ENCODE measurements around the gene PSMB5. TPM values are rescaled to one million over a fixed set of nuclear protein-coding genes. Genes with fewer than 3 reads are reported as not detected.

Gene PSMB5
- total and polyA plus RNA-seq, 2 of the 13 experiments (the other 11 are each of a cell fraction or from before 2014, with no cell fraction given) = 705 to 871 TPM

GRCh38 chr14:22978981-22979671 lies 55.6 kb downstream of the PSMB5 start (continued):
- no peak for TF ChIP-seq ZNF513 (CRISPR knock-in tag; conservative IDR thresholded peaks at IDR 0.05)
- TF ChIP-seq MAFK (conservative IDR thresholded peaks at IDR 0.05 in 1 of 2, IDR thresholded peaks at IDR 0.05 in 1 of 2; ENCODE audit: low read length in 2 of 2) = no peak
- TF ChIP-seq IRF2 (CRISPR knock-in tag; IDR thresholded peaks at IDR 0.05) = 0 out of 2 replicates have a peak, but pooled peaks have one; percentile 18
- TF ChIP-seq POLR2AphosphoS2 (IDR thresholded peaks at IDR 0.05; ENCODE audit: low read depth, low read length) = peak; percentile 9; the same call in 1 of the 2 replicates
- TF ChIP-seq YEATS2 (CRISPR knock-in tag; IDR thresholded peaks at IDR 0.05; ENCODE audit: borderline replicate concordance) = peak; percentile 33; the same call in 1 of the 2 replicates
- no peak for TF ChIP-seq KAT8 (CRISPR knock-in tag; IDR thresholded peaks at IDR 0.05)
- peak; percentile 88 for TF ChIP-seq ZNF883 (CRISPR knock-in tag; IDR thresholded peaks at IDR 0.05; ENCODE audit: not compliant biosample characterization)
- TF ChIP-seq ZNF598 (CRISPR knock-in tag; IDR thresholded peaks at IDR 0.05; ENCODE audit: borderline replicate concordance) = 0 out of 2 replicates have a peak, but pooled peaks have one; percentile 67
- TF ChIP-seq MLLT10 (CRISPR knock-in tag; IDR thresholded peaks at IDR 0.05) = no peak
- peak; percentile 84; the same call in 1 of the 2 replicates for TF ChIP-seq PCBP1 (IDR thresholded peaks at IDR 0.05; ENCODE audit: borderline replicate concordance, low read depth, low read length)
- peak; percentile 77 for TF ChIP-seq FOXO1 (CRISPR knock-in tag; IDR thresholded peaks at IDR 0.05)
- TF ChIP-seq ZNF350 (CRISPR knock-in tag; IDR thresholded peaks at IDR 0.05; ENCODE audit: borderline replicate concordance, low read depth) = no peak; the same call in none of the 2 replicates
- 0 out of 2 replicates have a peak, but pooled peaks have one; percentile 15 for TF ChIP-seq WIZ (CRISPR knock-in tag; IDR thresholded peaks at IDR 0.05)
- TF ChIP-seq SRF (IDR thresholded peaks at IDR 0.05; ENCODE audit: low read depth, low read length) = no peak
- TF ChIP-seq NFYC (CRISPR knock-in tag; IDR thresholded peaks at IDR 0.05) = 0 out of 2 replicates have a peak, but pooled peaks have one; percentile 19
- 0 out of 2 replicates have a peak, but pooled peaks have one; percentile 31 for TF ChIP-seq NR2C2 (CRISPR knock-in tag; IDR thresholded peaks at IDR 0.05; ENCODE audit: borderline replicate concordance)
- peak; percentile 35; the same call in 1 of the 2 replicates for TF ChIP-seq POLR2G (IDR thresholded peaks at IDR 0.05; ENCODE audit: low read depth, low read length)
- TF ChIP-seq RAD51 (IDR thresholded peaks at IDR 0.05; ENCODE audit: borderline replicate concordance) = no peak
- TF ChIP-seq, protein P1, sequence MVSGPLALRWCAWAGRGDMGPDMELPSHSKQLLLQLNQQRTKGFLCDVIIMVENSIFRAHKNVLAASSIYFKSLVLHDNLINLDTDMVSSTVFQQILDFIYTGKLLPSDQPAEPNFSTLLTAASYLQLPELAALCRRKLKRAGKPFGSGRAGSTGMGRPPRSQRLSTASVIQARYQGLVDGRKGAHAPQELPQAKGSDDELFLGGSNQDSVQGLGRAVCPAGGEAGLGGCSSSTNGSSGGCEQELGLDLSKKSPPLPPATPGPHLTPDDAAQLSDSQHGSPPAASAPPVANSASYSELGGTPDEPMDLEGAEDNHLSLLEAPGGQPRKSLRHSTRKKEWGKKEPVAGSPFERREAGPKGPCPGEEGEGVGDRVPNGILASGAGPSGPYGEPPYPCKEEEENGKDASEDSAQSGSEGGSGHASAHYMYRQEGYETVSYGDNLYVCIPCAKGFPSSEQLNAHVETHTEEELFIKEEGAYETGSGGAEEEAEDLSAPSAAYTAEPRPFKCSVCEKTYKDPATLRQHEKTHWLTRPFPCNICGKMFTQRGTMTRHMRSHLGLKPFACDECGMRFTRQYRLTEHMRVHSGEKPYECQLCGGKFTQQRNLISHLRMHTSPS (CRISPR knock-in tag; IDR thresholded peaks at IDR 0.05; ENCODE audit: low read depth) = no peak; the same call in 1 of the 2 replicates
- TF ChIP-seq GMEB1 (CRISPR knock-in tag; IDR thresholded peaks at IDR 0.05; ENCODE audit: borderline replicate concordance) = 0 out of 2 replicates have a peak, but pooled peaks have one; percentile 20
- TF ChIP-seq HNRNPL (IDR thresholded peaks at IDR 0.05; ENCODE audit: low read depth, low read length) = peak; percentile 90; the same call in 1 of the 2 replicates
- TF ChIP-seq, protein P2, sequence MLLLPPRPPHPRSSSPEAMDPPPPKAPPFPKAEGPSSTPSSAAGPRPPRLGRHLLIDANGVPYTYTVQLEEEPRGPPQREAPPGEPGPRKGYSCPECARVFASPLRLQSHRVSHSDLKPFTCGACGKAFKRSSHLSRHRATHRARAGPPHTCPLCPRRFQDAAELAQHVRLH (CRISPR knock-in tag; IDR thresholded peaks at IDR 0.05; ENCODE audit: borderline replicate concordance, low read depth) = 0 out of 2 replicates have a peak, but pooled peaks have one; percentile 44
- 0 out of 2 replicates have a peak, but pooled peaks have one; percentile 0 for TF ChIP-seq FOSL2 (CRISPR knock-in tag; IDR thresholded peaks at IDR 0.05)
- TF ChIP-seq TEAD3 (CRISPR knock-in tag; optimal IDR thresholded peaks at IDR 0.05; ENCODE audit: borderline replicate concordance) = peak; percentile 65
- peak; percentile 60; the same call in 1 of the 2 replicates for TF ChIP-seq MYNN (CRISPR knock-in tag; IDR thresholded peaks at IDR 0.05; ENCODE audit: low read depth)
